GM10266 (cell line): ENCODE results near the gene MED13.
"Not testable (repeated sequence)": the region's sequence is repeated elsewhere in the genome, so short reads cannot be mapped to it uniquely, and the experiment has no call there.

Source experiments
- DNase-seq: peaks from one replicate; pipeline ENCODE4 v3.0.0; 2012; ENCODE audit errors: extremely low spot score
- CTCF ChIP-seq: IDR thresholded peaks from 2 replicates; pipeline ENCODE4 v1.5.1; 2012; ENCODE audit warnings: mild to moderate bottlenecking, low read depth; ENCODE audit not compliant: control insufficient read depth, insufficient read depth; ENCODE audit errors: missing control alignments

The MED13 gene

GRCh38 chr17:62001105-62001504, 64.0 kb downstream of the MED13 start:
- no peak for DNase-seq
- TF ChIP-seq CTCF = no peak

GRCh38 chr17:62000186-62000585, 64.9 kb downstream of the MED13 start:
- DNase-seq = no peak

GRCh38 chr17:61998534-61998933, 66.5 kb downstream of the MED13 start:
- DNase-seq = not testable (repeated sequence)

More at GRCh38 chr17:62000186-62000585, 64.9 kb downstream of the MED13 start:
- TF ChIP-seq CTCF = no peak

GRCh38 chr17:61997664-61998063, 67.4 kb downstream of the MED13 start:
- TF ChIP-seq CTCF = no peak
- no peak for DNase-seq

- DNase-seq = no peak
- TF ChIP-seq CTCF = no peak
These were observed 68.0 kb downstream of the MED13 start for GRCh38 chr17:61996916-61997605.

- no peak for TF ChIP-seq CTCF
- no peak for DNase-seq
These were observed 75.6 kb downstream of the MED13 start for GRCh38 chr17:61989509-61989908.

- no peak for TF ChIP-seq CTCF
- DNase-seq = no peak
These were observed 78.2 kb downstream of the MED13 start for GRCh38 chr17:61986898-61987297.

- DNase-seq = no peak
- TF ChIP-seq CTCF = no peak
These were observed 80.3 kb downstream of the MED13 start for GRCh38 chr17:61984821-61985220.
